Thyroid gland (tissue), 4 donors: ENCODE results near the gene C19orf85. TPM values are rescaled to one million over a fixed set of nuclear protein-coding genes. Genes with fewer than 3 reads are reported as not detected.
"Not testable (repeated sequence)": the region's sequence is repeated elsewhere in the genome, so short reads cannot be mapped to it uniquely, and the experiment has no call there.

Experiments used
- DNase-seq, 2 donors: peaks; one replicate each; pipeline ENCODE4 v3.0.0-alpha.2; 2019
- H3K27ac ChIP-seq, 3 donors: fragments of 200-600 bp; sonication (generic); 1 replicate in 2 of 3; 2 replicates in 1 of 3; pipeline ENCODE4 v1.5.1; 2016 to 2019; ENCODE audit warnings: mild to moderate bottlenecking in 1 of 3, moderate library complexity in 1 of 3
- H3K27me3 ChIP-seq: fragments of 200-600 bp; sonication (generic); one replicate; pipeline ENCODE4 v1.5.1; 2019
- H3K36me3 ChIP-seq, 2 donors: fragments of 200-600 bp; sonication (generic); one replicate each; pipeline ENCODE4 v1.5.1; 2016 to 2019
- H3K4me1 ChIP-seq, 2 donors: fragments of 200-600 bp; sonication (generic); one replicate each; pipeline ENCODE4 v1.5.1; 2017 to 2019
- H3K4me3 ChIP-seq, 3 donors: fragments of 200-600 bp; sonication (generic); replicated peaks in 1 of 3; 1 replicate in 2 of 3; 2 replicates in 1 of 3; pipeline ENCODE4 v1.5.1; 2016; ENCODE audit warnings: mild to moderate bottlenecking in 1 of 3
- H3K9me3 ChIP-seq: fragments of 200-600 bp; sonication (generic); one replicate; pipeline ENCODE4 v1.5.1; 2017
- POLR2A ChIP-seq, 2 donors: fragments of 450-650 bp; IDR thresholded peaks; one replicate each; pipeline ENCODE4 v1.6.1; 2017; ENCODE audit warnings: antibody characterized with exemption in 2 of 2, mild to moderate bottlenecking in 2 of 2, moderate library complexity in 1 of 2
- WGBS, 2 donors: methylation state at CpG; one replicate each; pipeline ENCODE4 v1.1.5; 2017; 5-methylcytosine and 5-hydroxymethylcytosine counted together
- intact Hi-C: fragments of 100-400 bp; cut with DNase I; formaldehyde crosslinking; loops from one replicate; pipeline ENCODE4 v1.15.1; 2023
- total RNA-seq, 4 donors: library from RNA; depleted of rRNA; stranded (reverse); fragments of >200 nt; gene quantifications; one replicate each; pipeline ENCODE4 v1.2.3, GENCODE V29; 2016
- TF ChIP-seq, protein P1 (sequence below), 6 experiments: fragments of 200-600 bp in 3 of 6; fragments of 450-650 bp in 3 of 6; sonication (generic) in 3 of 6; IDR thresholded peaks; one replicate each; pipeline ENCODE4 v1.5.1; 2016 to 2019; ENCODE audit warnings: antibody characterized with exemption in 6 of 6, mild to moderate bottlenecking in 2 of 6, inconsistent platforms in 1 of 6, moderate library complexity in 1 of 6

Gene C19orf85
- total RNA-seq, 4 donors from 2014 or later = not detected

DNA sequence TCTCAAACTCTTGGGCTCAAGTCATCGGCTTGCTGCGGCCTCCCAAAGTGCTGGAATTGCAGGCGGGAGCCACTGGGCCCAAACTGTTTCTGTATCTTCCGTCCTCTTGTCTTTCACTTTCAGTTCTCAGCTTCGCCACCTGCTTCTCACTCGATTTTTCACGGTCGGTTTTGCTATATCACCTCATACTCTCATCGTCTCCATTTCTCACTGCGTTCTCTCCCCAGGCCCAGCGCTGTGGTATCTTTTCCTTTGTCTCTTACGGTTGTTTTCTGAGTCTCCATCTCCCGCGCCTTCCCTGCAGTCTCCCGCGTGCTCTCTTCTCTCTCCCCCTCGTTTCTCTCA is 38.6 kb upstream of the C19orf85 start:
- H3K4me1 ChIP-seq = no peaks in the 10 kb centered on the region
- TF ChIP-seq POLR2A (IDR thresholded peaks at IDR 0.05) = no peak
- TF ChIP-seq, protein P1, sequence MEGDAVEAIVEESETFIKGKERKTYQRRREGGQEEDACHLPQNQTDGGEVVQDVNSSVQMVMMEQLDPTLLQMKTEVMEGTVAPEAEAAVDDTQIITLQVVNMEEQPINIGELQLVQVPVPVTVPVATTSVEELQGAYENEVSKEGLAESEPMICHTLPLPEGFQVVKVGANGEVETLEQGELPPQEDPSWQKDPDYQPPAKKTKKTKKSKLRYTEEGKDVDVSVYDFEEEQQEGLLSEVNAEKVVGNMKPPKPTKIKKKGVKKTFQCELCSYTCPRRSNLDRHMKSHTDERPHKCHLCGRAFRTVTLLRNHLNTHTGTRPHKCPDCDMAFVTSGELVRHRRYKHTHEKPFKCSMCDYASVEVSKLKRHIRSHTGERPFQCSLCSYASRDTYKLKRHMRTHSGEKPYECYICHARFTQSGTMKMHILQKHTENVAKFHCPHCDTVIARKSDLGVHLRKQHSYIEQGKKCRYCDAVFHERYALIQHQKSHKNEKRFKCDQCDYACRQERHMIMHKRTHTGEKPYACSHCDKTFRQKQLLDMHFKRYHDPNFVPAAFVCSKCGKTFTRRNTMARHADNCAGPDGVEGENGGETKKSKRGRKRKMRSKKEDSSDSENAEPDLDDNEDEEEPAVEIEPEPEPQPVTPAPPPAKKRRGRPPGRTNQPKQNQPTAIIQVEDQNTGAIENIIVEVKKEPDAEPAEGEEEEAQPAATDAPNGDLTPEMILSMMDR (IDR thresholded peaks at IDR 0.05) = no peak
- H3K27me3 ChIP-seq = no peaks in the 10 kb centered on the region
- intact Hi-C loops = loop anchor here (2.0 to 10.0 kb wide), 2 partner anchors 40 to 198 kb away; no protein-coding TSS in a partner anchor
- H3K4me3 ChIP-seq = no peak overlapping the region
- WGBS, 2 donors = 85 to 89% methylated on average over 17 of the region's 17 CpGs
- no peak overlapping the region for H3K27ac ChIP-seq
- H3K36me3 ChIP-seq = no peaks in the 10 kb centered on the region
- H3K9me3 ChIP-seq = no peaks in the 10 kb centered on the region
- DNase-seq = no peak

DNA sequence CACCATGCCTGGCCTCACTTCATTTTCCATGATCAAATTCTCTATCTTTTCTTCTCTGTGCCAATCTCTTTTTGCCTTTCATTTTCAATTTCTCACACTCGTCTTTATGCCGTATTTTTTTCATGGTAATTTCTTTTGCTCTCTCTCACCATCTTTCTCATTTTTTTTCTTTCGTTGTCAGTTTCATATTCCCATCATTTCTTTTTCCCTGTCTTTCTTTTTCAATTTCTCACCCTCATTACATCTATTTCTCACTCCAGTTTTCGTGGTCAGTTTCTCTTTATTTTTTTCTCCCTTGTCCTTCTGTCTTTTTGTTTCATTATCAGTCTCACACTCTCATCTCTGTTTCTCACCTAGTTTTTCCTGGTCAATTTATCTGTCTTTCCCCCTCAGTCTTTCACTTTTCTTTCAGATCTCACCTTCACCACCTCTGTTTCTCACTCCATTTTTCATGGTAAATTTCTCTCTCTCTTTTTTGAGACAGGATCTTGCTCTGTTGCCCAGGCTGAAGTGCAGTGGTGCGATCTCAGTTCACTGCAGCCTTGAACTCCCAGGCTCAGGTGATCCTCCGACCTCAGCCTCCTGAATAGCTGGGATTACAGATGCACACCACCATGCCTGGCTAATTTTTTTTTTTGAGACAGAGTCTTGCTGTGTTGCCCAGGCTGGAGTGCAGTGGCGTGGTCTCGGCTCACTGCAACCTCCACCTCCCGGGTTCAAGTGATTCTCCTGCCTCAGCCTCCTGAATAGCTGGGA is 37.8 kb upstream of the C19orf85 start:
- TF ChIP-seq, protein P1 (IDR thresholded peaks at IDR 0.05) = no peak
- TF ChIP-seq POLR2A (IDR thresholded peaks at IDR 0.05) = no peak
- WGBS, 2 donors = 93 to 96% methylated on average over 9 of the region's 9 CpGs
- no peak overlapping the region for H3K27ac ChIP-seq

DNA sequence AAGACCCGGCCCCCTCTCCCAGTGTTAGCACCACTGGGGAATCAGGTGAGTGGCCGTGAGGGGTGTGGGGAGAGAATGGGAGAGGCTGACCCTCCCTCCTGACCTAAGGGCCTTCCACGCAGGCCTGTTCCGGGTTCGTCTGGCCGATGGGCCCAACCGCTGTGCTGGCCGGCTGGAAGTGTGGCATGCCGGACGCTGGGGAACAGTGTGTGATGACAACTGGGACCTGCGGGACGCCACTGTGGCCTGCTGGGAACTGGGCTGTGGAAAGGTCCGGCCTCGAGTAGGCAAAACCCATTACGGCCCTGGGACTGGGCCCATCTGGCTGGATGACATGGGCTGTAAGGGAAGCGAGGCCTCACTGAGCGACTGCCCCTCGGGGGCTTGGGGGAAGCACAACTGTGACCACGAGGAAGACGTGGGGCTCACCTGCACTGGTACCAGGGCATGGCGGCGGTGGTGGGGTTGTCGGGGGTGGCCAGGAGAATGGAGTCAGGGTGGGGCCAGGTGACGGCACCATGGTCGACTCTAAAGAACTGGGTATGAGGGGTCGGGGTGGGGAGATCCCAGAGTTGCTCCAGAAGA is 35.9 kb upstream of the C19orf85 start:
- intact Hi-C loops = loop anchor here (10.0 kb wide), 1 partner anchor 196 kb away; no protein-coding TSS in a partner anchor
- TF ChIP-seq, protein P1 (IDR thresholded peaks at IDR 0.05) = no peak
- no peak for TF ChIP-seq POLR2A (IDR thresholded peaks at IDR 0.05)
- no peak for DNase-seq
- no peaks in the 10 kb centered on the region for H3K9me3 ChIP-seq
- H3K27ac ChIP-seq = no peak overlapping the region
- no peak overlapping the region for H3K4me3 ChIP-seq
- H3K4me1 ChIP-seq = no peaks in the 10 kb centered on the region
- H3K36me3 ChIP-seq = no peaks in the 10 kb centered on the region
- H3K27me3 ChIP-seq = no peaks in the 10 kb centered on the region
- 95 to 98% methylated on average over 17 to 25 of the region's 26 CpGs for WGBS, 2 donors

More for the DNA sequence above, 37.8 kb upstream of the C19orf85 start:
- Histone ChIP-seq H3K27me3 (no peaks in the 10 kb centered on the region), H3K9me3 (no peaks in the 10 kb centered on the region), H3K4me3 (no peak overlapping the region), H3K36me3 (no peaks in the 10 kb centered on the region), H3K4me1 (no peaks in the 10 kb centered on the region)
- intact Hi-C loops = loop anchor here (2.0 to 10.0 kb wide), 2 partner anchors 40 to 198 kb away; no protein-coding TSS in a partner anchor
- no peak for DNase-seq

DNA sequence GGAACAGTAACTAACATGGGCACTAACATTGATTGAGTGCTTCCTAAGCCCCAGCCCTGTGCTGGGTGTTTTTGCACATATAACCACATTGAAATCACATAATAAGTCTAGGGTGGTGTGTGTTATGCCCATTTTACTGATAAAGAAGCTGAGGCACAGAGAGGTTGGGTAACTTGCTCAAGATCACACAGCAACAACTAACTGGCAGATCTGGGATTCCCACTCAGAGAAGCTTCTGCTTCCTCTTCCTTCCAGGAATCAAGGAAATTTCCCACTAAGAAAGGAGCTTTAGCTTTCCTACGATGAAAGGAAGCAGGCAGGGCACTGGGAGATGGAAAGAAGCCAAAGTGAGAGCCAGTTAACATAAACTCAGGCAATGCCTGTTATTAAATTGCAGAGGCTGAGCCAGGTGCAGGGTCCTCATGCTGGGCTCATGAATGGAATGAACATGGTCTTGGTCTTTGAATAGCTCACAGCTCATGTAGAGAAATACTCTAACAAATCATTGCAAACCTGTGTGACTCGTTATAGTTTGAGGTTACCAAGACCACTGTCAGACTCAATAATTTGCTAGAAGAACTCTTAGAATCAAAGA is 33.8 kb upstream of the C19orf85 start:
- no peak for TF ChIP-seq POLR2A (IDR thresholded peaks at IDR 0.05)
- TF ChIP-seq, protein P1 (IDR thresholded peaks at IDR 0.05) = no peak
- Histone ChIP-seq H3K9me3 (no peaks in the 10 kb centered on the region), H3K27me3 (no peaks in the 10 kb centered on the region), H3K27ac (no peak overlapping the region), H3K4me1 (no peaks in the 10 kb centered on the region), H3K36me3 (no peaks in the 10 kb centered on the region), H3K4me3 (no peak overlapping the region)
- no peak for DNase-seq
- intact Hi-C loops = no loop called here
- WGBS, 2 donors = 37 to 64% methylated on average over 2 of the region's 2 CpGs

DNA sequence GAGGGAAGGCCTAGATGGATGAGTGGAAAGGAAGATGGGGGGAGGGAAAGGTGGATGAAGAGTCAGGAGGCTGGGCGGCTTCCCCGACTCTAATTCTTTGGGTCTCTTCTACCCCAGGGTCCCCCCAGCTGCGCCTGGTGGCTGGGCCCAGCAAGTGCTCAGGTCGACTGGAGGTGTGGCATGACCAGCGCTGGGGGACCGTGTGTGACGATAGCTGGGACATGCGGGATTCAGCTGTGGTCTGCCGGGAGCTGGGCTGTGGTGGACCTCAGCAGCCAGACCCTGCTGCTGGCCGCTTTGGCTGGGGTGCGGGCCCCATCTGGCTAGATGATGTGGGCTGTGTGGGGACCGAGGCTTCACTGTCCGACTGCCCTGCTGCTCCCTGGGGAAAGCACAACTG is 33.2 kb upstream of the C19orf85 start:
- H3K4me1 ChIP-seq = no peaks in the 10 kb centered on the region
- no peaks in the 10 kb centered on the region for H3K27me3 ChIP-seq
- no peaks in the 10 kb centered on the region for H3K36me3 ChIP-seq
- no peak overlapping the region for H3K4me3 ChIP-seq
- intact Hi-C loops = no loop called here
- H3K27ac ChIP-seq = no peak overlapping the region
- DNase-seq = no peak
- no peak for TF ChIP-seq POLR2A (IDR thresholded peaks at IDR 0.05)
- WGBS, 2 donors = 80 to 85% methylated on average over 7 to 12 of the region's 13 CpGs
- no peaks in the 10 kb centered on the region for H3K9me3 ChIP-seq

DNA sequence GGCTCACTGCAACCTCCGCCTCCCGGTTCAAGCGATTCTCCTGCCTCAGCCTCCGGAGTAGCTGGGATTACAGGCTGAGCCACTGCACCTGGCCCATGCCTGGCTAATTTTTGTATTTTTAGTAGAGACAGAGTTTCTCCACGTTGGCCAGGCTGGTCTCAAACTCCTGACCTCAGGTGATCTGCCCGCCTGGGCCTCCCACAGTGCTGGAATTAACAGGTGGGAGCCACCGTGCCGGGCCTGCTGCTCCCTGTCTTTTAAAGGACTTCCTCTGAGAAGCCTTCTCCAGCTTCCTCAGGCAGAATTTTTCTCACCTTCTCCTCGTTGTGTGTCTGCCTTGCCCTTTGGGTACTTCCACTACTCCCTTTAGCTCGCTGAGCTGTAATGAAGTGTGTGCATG is 32.3 kb upstream of the C19orf85 start:
- H3K9me3 ChIP-seq, DNase-seq, H3K27me3 ChIP-seq, H3K27ac ChIP-seq, H3K36me3 ChIP-seq, intact Hi-C loops, H3K4me1 ChIP-seq, H3K4me3 ChIP-seq: not testable (repeated sequence)
- 71 to 78% methylated on average over 10 of the region's 10 CpGs for WGBS, 2 donors
